HG02852 (cell line): ENCODE results near the gene IKZF4.
"Not testable (repeated sequence)": the region's sequence is repeated elsewhere in the genome, so short reads cannot be mapped to it uniquely, and the experiment has no call there.

ENCODE experiments used
- ATAC-seq: cut with Tn5 transposase; IDR thresholded peaks from one replicate; pipeline ENCODE4 v1.9.1; 2021; ENCODE audit warnings: mild to moderate bottlenecking, moderate library complexity; ENCODE audit not compliant: unreplicated experiment

IKZF4 gene

DNA sequence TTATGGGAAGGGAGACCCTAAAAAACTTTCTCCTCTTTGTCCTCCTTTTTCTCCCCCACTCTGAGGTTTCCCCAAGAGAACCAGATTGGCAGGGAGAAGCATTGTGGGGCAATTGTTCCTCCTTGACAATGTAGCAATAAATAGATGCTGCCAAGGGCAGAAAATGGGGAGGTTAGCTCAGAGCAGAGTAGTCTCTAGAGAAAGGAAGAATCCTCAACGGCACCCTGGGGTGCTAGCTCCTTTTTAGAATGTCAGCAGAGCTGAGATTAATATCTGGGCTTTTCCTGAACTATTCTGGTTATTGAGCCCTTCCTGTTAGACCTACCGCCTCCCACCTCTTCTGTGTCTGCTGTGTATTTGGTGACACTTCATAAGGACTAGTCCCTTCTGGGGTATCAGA, 16.3 kb downstream of the IKZF4 start:
- ATAC-seq, result no peak

DNA sequence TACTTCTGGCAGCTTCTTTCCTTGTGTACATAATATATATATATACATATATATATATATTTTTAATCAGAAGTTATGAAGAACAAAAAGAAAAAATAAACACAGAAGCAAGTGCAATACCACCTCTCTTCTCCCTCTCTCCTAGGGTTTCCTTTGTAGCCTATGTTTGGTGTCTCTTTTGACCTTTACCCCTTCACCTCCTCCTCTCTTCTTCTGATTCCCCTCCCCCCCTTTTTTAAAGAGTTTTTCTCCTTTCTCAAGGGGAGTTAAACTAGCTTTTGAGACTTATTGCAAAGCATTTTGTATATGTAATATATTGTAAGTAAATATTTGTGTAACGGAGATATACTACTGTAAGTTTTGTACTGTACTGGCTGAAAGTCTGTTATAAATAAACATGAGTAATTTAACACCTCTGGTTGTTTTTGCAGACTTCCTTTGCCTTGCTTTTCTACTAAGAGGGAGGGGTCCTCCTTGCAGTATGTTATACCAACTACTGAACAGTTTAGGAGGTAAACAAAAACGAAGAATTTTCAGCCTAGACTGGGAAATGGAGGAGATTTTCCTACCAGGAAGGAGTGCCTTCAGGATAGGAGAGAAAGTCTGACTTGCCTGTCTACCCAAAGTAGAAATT, 17.3 kb downstream of the IKZF4 start:
- no peak for ATAC-seq

DNA sequence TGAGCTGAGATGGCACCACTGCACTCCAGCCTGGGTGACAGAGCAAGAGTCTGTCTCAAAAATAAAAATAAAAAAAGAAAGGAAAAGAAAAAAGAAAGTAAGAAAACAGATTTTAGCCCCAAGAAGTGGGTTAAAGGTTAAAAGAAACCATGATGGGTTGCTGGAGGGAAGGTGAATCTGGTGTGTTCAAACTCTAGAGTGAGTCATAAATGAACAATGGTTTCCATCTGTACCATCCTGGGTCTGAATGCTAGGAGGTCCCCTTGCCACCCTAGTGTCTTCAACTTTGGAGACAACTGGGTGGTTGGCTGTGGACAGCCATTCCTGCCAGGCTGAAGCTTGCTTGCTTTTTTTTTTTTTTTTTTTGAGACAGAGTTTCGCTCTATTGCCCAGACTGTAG, 19.3 kb downstream of the IKZF4 start:
- no peak for ATAC-seq

DNA sequence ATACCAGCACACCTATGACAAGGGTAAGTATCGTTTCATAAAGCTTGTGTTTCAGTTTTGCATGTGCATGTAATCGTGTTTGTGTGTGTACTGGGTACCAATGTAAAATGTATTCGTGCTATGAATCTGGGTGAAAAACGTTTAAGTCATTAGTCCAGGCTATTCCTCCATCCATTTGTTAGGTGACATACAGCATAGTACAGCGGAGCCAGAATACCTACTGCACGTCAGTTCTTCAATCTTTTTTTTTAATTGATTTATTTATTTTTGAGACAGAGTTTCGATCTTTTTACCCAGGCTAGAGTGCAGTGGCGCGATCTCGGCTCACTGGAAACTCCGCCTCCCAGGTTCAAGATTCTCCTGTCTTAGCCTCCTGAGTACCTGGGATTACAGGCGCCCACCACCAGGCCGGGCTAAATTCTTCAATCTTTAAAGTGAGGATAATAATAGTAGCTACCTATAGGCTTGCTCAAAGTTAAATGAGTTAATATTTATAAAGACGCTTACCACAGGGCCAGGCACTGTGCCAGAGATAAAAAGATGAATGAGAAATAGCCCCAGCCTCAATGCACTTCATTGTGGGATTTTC, 20.2 kb downstream of the IKZF4 start:
- ATAC-seq, result no peak

DNA sequence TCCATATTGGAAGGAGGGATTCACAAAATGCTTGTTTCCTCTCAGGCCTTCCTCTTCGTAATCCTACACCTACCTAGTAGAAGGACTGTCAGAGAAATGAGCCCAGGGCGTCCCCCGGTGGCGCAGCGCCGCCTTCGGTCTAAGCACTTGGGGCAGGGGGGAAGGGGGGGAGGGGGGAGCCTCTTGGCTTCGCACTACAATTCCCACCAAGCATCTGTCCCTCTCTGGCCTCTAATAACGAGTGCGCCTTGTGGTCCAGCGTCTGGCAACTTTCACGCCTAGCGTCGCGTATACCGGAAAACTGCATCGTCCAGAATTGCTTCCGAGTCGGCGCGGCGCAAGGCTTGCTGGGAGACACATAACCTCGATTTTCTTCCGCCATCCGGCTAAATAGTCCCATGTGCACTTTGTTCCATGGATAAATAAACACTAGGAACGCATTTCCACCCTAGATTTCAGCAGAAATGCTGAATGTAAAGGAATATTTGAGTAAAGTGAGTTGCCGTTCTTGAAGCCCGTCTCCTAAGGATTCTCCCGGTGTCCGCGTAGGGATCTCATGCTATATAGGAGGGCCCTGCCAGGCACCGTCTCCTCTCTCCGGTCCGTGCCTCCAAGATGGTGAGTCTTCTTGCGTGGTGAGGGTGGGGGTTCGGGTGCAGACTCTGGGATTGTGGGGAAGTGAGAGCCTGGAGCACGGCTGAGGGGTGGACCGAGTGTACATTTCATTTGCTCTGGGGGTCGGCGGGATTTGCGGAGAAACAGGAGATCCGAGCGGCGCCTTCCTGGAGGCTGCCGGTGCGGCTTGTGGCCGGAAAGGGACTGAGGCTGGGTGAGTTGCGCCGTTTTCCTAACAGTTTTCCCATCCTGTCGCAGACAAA, 20.9 kb downstream of the IKZF4 start, which contains the start of gene RPS26:
Gene RPS26 (plus strand): TSS at position 367 of the 878 bp plus-strand sequence. CDS start 249 bp downstream, at position 616.
- ATAC-seq, result peak; percentile 92

DNA sequence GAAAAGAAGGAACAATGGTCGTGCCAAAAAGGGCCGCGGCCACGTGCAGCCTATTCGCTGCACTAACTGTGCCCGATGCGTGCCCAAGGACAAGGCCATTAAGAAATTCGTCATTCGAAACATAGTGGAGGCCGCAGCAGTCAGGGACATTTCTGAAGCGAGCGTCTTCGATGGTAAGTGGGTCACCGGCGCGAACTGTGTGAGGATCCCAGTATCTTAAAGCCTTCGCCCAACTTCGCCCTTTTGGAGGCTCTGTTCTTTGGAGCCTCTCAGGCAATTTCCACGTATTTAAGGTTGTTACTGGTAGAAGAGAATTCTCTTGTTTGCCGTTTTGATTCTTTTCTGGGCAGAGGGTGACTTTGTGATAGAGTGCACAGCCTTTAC, 21.6 kb downstream of the IKZF4 start:
- not testable (repeated sequence) for ATAC-seq

DNA sequence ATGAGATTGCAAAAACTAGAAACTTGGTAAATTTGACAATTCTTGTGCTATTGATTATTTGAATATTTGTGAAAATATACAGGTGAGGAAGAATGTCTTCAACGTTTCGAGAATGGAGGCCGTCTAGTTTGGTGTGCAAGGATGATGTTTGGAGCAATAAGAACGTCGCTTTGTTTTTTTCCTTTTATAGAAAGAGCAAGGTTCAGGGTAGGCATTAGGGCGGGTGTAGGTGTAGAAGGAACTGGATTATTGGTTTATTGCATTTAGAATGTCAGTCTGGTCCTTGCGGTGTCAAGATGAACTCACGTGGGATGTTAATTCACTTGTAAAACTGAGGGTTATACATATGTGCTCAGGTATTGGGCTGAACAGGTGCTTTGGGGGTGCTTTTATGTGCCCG, 22.0 kb downstream of the IKZF4 start:
- no peak for ATAC-seq

DNA sequence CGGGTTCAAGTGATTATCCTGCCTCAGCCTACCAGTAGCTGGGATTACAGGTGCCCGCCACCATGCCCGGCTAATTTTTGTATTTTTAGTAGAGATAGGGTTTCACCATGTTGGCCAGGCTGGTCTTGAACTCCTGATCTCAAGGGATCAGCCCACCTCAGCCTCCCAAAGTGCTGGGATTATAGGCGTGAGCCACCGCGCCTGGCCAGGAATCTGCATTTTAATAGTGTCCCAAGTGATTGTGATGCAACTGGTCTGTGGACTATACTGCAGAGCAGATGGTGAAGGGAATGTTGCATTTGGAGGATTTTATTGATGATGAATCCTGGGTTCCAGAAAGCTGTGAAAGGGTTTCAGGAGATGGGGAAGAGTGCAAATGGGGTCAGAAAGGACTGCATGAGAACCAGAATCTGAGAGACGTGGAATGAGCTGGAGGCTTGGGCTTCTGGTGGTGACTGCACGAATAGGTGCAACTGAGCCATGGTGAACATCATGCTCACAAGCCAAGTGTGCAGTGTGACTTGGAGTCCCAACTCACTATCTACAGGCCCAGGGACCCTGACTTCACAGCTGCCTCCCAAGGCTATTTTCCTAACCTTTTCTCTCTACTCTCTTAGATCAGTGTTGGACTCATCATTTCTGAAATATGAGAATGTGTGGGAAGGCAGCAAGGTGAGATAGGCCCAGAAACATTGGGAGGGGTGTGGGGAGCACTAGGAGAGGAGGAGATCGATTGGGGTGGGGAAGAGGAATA, 25.4 kb downstream of the IKZF4 start:
- ATAC-seq, result no peak

DNA sequence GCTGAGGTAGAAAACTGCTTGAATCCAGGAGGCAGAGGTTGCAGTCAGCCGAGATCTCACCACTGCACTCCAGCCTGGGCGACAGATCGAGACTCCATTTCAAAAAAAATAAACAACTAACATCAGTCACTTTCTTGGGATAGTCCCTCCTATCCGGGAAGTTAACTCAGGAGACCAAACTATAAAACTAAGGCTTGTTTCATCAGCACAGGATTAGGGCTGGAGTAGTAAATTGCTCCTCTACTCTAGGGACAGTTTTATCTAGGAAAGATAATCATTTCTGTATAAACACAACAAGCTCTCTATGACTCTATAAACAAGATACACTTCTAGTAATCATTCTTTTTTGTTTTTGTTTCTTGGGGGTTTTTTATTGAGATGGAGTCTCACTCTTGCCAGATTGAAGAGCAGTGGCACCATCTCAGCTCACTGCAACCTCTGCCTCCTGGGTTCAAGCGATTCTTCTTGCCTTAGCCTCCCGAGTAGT, 32.6 kb downstream of the IKZF4 start:
- no peak for ATAC-seq

DNA sequence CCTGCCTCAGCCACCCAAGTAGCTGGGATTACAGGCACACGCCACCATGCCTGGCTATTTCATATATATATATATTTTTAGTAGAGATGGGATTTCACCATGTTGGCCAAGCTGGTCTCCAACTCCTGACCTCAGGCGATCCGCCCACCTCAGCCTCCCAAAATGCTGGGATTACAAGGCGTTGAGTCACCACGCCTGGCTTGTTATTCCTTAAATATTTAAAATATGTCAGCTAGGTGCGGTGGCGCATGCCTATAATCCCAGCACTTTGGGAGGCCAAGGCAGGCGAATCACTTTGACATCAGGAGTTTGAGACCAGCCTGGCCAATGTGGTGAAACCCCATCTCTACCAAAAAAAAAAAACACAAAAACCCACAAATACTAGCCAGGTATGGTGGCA, 39.1 kb downstream of the IKZF4 start:
- not testable (repeated sequence) for ATAC-seq

DNA sequence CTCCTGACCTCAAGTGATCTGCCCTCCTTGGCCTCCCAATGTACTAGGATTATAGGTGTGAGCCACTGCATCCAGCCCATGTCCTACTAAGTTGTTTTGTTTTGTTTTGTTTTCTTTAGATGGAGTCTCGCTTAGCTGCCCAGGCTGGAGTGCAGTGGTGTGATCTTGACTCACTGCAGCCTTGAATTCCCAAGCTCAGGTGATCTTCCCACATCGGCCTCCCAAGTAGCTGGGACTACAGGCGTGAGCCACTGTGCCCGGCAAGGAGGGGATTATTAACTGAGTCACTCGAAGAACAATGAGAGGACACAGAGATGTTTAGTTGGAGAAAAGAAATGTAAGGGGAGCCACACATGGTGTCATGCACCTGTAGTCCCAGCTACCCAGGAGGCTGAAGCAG, 41.1 kb downstream of the IKZF4 start:
- ATAC-seq, result no peak

DNA sequence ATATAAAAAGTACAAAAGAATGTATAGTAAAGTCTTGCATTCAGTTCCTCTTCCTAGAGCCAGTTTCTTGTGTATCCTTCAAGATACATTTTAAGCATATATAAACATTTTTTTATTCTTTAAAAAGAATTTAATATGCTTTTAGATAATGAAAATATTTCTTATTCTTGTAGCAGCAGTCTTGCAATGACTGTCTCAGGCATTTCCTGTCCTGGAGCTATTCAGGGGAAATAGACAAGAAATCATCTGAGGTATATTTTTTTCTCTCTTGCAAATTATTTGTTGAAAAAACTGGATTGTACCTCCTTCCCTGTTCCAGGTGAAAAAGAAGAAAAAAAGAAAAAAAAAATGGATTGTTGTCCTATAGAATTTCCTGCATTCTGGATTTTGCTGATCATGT, 42.2 kb downstream of the IKZF4 start:
- ATAC-seq, result no peak

DNA sequence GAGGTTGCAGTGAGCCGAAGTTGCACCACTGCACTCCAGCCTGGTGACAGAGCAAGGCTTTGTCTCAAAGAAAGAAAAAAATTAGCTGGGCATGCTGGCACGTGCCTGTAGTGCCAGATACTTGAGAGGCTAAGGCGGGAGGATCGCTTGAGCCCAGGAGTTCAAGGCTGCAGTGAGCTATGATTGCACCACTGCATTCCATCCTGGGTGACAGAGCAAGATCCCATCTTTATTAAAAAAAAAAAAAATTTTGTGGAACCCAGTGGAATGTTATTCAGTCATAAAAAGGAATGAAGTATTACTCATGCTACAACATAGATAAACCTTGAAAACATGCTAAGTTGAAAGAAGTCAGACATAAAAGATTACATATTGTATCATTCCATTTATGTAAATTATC, 50.8 kb downstream of the IKZF4 start:
- no peak for ATAC-seq

DNA sequence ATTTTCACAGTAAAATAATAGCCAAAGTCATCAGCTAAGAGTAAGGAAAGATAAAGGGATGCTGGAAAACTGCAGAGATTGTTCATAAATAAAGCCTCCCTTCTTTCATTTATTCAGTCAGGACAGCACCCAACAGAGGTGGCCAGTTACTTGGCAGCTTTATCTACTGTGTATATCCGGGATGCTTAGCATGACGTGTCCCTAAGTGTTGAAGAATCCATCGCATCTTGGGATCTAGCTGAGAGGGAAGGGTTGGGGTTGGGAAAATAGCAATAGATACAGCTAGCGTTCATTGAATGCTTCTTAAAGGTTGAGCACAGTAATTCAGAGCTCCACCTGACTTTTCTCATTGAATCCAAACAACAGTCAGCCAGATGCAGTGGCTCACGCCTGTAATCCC, 53.6 kb downstream of the IKZF4 start:
- no peak for ATAC-seq

DNA sequence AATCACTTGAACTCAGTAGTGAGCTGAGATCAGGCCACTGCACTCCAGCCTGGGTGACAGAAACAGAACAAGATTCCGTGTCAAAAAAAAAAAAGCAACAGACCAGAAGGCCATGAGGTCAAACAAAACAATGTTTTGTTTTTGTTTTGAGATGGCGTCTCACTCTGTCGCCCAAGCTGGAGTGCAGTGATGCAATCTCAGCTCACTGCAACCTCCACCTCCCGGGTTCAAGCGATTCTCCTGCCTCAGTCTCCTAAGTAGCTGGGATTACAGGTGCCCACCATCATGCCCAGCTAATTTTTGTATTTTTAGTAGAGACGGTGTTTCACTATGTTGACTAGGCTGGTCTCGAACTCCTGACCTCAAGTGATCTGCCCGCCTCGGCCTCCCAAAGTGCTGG, 57.1 kb downstream of the IKZF4 start:
- ATAC-seq, result not testable (repeated sequence)

DNA sequence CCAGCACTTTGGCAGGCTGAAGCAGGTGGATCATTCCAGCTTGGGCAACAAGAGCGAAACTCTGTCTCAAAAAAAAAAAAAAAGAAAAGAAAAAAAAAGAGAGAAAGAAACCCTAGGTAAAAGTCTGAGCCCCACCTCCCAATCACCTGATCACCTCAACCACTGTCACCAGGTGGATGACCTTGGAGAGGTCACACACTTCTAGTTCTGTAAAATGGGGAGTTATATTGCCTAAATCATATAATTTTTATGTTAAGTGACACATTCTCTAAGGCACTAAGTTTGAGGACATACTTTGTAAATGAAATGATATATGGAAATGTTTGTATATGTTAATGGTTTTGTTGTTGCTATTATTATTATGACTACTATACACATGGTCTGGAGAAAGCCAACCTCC, 57.6 kb downstream of the IKZF4 start:
- ATAC-seq, result no peak

DNA sequence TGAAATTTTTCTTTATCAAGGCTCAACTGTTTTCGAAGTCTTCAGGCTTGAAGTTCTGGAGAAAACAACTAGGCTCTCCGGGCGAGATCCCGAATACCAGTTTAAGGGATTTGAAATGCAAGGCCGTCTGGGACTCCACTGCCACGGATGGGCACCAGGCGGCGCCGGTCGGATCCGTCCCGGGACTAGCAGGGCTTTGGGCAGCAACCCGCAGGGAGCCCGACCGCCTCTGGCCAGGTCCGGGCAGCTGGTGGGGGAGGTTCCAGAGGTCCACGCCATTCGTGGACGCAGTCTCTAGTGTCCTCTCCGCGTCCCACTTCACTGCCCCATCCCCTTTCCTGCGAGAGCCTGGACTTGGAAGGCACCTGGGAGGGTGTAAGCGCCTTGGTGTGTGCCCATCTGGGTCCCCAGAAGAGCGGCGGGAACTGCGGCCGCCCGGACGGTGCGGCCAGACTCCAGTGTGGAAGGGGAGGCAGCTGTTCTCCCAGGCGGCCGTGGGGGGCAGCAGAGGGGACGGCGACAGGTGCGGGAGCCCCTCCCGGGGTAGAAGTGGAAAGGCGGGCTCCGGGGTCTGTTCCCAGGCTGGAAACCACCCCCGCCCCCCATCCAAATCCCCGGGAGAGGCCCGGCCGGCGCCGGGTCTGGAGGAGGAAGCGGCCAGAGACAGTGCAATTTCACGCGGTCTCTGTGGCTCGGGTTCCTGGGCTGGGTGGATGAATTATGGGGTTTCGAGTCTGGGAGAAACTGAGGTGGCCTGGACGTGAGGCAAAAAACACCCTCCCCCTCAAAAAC, 58.3 kb downstream of the IKZF4 start:
- peak; percentile 48 for ATAC-seq

DNA sequence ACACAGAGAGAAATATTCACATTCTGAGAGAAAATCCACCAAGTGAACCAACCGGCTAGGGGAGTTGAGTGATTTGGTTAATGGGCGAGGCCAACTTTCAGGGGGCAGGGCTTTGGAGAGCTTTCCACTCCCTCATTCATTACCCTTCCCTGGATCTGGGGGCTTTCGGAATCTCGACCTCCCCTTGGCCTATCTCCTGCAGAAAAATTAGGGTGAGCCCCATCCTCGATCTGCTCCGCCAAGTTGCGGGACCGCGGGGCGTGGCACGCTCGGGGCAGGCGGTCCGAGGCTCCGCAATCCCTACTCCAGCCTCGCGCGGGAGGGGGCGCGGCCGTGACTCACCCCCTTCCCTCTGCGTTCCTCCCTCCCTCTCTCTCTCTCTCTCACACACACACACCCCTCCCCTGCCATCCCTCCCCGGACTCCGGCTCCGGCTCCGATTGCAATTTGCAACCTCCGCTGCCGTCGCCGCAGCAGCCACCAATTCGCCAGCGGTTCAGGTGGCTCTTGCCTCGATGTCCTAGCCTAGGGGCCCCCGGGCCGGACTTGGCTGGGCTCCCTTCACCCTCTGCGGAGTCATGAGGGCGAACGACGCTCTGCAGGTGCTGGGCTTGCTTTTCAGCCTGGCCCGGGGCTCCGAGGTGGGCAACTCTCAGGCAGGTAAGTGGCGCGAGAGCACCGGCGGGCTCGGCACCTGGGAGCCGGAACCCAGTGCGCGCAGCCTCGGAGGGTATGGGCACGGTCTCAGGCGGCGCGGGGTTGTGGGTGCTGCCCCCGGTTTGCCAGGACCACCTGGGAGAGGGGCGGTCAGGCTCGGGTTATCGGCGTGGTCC, 59.1 kb downstream of the IKZF4 start, which contains the start of gene ERBB3:
Gene ERBB3 (plus strand): TSS at position 443 of the 833 bp plus-strand sequence. CDS start 136 bp downstream, at position 579.
- ATAC-seq, result peak; percentile 33

DNA sequence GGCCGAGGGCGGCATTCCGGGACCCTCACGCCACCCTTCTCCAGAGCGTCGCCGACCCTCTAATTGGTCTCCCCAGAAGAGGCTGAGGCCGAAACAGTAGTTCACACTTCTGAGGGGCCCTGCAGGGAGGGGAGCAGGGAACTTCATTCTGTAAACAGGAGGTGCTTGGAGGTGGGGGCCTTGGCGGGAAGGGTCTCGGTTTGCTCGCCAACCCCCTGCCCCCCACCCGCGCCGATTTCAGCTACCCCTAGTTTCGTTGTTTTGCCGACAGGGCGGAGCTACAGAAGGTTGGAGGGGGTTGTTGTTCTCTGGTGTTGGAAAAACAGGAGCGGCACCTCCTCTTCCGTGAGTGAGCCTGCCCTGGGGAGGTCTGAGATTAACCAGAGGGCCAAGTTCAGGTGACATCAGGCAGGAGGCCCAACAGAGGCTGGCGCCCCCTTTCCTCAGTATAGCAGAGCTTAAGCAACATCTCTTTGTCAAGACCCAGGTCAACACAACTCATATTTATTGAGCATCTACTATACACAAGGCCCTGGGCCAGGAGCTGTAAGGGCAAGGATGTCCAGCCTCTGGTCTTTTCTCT, 59.8 kb downstream of the IKZF4 start:
- no peak for ATAC-seq
